GM18519 (cell line): ENCODE measurements around the gene CREB3L2.

Experiments
- ATAC-seq: cut with Tn5 transposase; IDR thresholded peaks from one replicate; pipeline ENCODE4 v1.9.1; 2021; ENCODE audit warnings: mild to moderate bottlenecking, moderate library complexity; ENCODE audit not compliant: unreplicated experiment, low FRiP score

CREB3L2 gene

DNA sequence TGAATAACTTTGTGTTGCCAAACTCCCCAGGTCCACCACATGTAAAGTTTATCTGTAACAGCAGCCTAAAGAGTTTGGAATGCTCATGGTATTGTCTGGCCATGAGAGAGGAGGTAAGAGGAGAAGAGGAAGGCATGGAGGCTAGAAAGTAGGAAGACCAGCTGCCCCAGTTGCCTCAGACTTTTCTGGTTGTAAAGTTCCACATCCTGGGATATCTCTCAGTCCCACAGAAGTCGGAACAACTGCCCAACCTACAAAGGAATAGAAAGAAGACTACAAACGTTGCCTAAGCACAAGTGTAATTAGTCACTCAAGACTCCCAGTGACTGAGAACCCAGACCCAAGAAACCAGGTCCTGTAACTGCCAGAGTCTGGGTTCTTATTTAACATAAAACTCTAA, 47.3 kb downstream of the CREB3L2 start:
- no peak for ATAC-seq

- ATAC-seq: peak; percentile 49
Measured at GRCh38 chr7:137953665-137954470, 48.0 kb downstream of the CREB3L2 start.

DNA sequence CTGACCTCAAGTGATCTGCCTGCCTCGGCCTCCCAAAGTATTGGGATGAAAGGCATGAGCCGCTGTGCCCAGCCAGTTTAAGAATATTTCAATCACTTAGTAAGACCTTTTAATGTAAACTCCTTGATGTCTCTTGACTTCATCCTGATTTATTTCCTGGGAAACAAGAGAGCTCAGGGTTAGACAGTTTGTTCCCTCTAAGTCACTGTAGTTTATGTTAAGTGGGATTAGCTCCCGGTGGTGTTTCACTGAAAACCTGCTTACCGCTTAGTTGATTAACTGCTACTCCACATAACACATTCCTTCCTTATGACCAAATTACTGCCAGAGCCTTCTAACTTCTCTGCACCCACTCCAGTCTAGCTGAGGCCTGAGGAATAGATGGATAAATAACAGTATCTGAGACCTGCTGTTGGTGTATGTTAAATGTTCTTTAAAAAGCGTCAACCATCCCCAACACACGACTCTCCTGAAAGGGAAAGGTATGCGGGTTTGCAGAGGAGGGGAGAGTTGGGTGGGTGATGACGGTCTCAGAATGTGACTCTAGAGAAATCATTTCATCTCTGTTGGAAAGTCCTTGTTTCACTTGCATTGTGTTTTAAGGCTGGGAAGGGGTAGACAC, 48.7 kb downstream of the CREB3L2 start:
- ATAC-seq: no peak

- ATAC-seq: no peak
Measured at GRCh38 chr7:137952426-137952805, 49.5 kb downstream of the CREB3L2 start.

DNA sequence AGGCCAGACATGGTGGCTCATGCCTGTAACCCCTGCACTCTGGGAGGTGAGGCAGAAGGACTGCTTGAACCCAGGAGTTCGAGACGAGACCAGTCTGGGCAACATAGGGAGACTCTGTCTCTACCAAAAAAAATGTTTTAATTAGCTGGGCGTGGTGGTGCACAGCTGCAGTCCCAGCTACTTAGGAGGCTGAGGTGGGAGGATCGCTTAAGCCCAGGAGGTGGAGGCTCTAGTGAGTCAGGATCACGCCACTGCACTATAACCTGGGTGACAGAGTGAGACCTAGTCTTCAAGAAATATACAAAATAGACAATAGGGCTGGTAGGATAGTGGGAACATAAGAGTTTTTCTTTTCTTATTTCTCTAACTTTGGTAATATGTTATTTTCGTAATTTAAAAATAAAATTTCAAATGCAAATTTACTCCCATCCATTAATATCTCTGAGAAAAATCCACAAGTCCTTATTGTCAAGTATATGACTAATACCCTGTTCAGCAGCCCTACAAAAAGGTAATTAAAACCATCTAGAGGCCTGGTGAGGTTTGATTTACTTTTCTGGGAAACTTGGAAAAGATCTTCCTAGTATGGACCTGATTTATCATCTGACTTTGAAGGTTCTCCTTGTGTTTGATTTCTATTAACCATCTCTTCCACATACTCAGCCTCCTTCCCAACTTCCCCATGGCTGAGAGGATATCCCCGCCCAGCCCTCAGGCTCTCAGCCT, 50.0 kb downstream of the CREB3L2 start:
- no peak for ATAC-seq

GRCh38 chr7:137950967-137951366, 50.9 kb downstream of the CREB3L2 start:
- no peak for ATAC-seq

DNA sequence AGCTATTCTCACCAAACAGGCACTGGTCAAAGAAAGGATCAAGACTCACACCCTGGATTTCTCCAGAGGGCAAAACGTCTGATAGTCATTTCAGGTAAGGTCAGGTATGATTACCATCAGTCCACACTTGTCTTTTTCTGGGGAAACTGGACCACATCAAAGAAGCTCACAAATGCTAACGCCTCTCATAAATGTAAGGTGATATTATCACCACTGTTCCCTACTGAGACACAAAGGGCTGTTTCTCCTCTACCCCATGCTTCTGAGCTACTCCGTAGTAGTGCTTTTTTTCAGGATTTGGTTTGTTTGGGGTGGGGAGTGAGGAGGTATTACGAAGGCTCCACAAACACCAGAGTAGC, 51.6 kb downstream of the CREB3L2 start:
- ATAC-seq: no peak

- ATAC-seq: no peak
Measured at GRCh38 chr7:137949416-137950262, 52.2 kb downstream of the CREB3L2 start.

- no peak for ATAC-seq
Measured at GRCh38 chr7:137948845-137949330, 53.0 kb downstream of the CREB3L2 start.

GRCh38 chr7:137948083-137948844, 53.6 kb downstream of the CREB3L2 start:
- no peak for ATAC-seq

GRCh38 chr7:137947046-137947445, 54.8 kb downstream of the CREB3L2 start:
- no peak for ATAC-seq

DNA sequence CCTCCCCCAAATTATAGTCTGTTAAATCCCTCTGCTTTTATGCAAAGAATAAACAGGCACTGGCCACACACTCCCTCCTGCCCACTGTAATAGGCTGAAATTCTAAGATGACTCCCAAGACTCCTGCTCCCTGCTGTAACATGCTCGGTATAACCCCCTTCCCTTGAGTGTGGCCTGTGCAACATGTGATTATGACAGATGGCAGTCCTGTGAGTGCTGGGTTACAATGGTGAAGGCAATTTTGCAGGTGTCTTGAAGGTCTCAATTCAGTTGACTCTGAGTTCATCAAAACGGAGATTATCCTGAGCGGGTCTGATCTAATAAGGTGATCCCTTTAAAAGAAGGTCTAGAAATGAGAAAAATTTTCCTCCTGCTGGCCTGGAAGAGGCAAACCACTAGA, 55.9 kb downstream of the CREB3L2 start:
- ATAC-seq: no peak

- ATAC-seq: no peak
Measured at GRCh38 chr7:137944168-137944567, 57.7 kb downstream of the CREB3L2 start.

DNA sequence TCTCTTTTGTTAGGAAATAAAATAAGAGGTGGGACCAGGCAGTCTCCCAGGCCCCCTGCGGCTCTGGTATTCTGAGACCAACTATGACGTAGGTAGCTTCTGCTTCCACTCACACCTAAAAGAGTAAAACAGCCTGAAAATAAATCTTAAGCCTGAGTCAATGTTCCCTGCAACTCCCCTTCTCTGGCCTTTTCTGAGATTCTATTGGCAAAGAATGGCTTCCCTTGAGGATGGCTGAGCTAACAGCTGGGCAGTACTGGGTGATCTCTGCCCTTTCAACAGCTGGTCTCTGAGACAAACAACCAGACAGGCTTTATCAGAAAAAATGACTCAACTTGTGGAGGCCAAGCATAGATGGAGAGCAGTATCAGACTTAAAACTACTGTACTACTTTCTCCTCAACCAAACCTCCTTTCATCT, 58.7 kb downstream of the CREB3L2 start:
- no peak for ATAC-seq

GRCh38 chr7:137942484-137943115, 59.3 kb downstream of the CREB3L2 start:
- ATAC-seq: no peak

DNA sequence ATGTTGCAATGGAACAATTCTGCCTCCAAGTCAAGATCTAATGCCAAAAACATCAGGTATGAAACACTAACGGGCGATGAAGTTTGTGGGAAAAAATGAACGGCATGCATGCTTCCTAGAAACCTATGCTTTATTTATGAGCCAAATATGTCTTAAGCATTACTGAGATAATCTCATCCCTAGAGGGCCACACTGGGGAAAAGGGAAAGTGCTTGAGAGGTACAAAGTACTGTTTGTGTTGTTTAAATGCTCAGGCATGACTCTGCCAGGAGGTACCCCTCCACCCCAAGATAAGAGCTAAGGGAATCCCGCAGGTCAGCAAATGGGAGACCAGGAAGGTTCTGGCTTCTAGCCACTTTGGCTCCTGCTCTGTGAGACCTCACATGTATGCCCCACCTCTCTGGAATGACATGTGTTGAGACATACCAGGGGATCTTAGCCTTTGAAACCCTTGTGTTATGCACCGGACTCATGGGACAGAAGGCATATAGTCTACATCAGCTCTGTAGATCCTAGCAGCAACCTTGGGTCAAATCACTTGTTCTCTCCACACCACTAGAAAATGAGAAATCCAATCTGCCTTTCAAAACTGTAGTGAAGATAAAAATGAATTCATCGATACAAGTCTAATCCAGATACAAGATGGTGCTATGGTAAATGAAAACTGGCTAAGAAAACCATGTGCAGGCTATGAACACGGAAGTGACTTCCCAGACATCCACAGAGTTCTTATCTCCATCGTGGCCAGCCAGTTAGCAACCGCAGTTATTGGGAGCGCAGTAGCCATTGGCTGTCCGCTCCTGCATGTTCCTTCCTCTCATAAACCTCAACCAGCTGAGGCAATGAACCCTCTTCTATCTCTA, 61.0 kb downstream of the CREB3L2 start:
- ATAC-seq: no peak

DNA sequence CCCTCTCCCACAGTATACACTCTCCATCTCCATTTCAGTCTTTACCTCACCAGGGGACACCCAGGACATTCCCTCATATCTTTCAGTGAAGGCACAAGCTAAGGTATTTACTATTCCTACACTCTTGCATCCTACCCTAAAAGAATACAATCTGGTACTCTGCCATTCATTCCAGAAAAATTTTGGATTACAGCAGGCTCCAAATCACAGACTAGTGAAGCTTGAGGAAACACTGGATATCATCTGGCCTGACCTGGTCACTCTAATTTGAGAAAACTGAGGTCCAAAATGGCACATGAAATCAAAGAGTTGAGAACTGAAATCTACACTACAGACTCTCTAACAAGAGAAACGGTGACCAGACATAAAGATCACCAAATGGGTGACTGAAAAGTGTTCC, 61.7 kb downstream of the CREB3L2 start:
- no peak for ATAC-seq

GRCh38 chr7:137937202-137937560, 64.7 kb downstream of the CREB3L2 start:
- ATAC-seq: no peak
